Neuron (in vitro differentiated cells): ENCODE results near the gene SYNPO.

Experiments
- H2AFZ ChIP-seq: one replicate; pipeline ENCODE4 v1.6.1; 2013; ENCODE audit warnings: low read depth, mild to moderate bottlenecking, inconsistent platforms, low read length, moderate library complexity
- H3K27me3 ChIP-seq: one replicate; pipeline ENCODE4 v1.6.1; 2013; ENCODE audit warnings: low read length; ENCODE audit not compliant: insufficient read depth
- H3K36me3 ChIP-seq: one replicate; pipeline ENCODE4 v1.6.1; 2013; ENCODE audit warnings: low read length; ENCODE audit not compliant: insufficient read depth
- H3K4me1 ChIP-seq: one replicate; pipeline ENCODE4 v1.6.1; 2013; ENCODE audit warnings: low read length; ENCODE audit not compliant: insufficient read depth
- H3K4me3 ChIP-seq: 2 replicates; pipeline ENCODE4 v1.5.1; 2013; ENCODE audit warnings: mild to moderate bottlenecking, low read length, moderate library complexity
- H3K9me3 ChIP-seq: one replicate; pipeline ENCODE4 v1.6.1; 2013; ENCODE audit warnings: low read length

The SYNPO gene

GRCh38 chr5:150622157-150622556 is 18.3 kb upstream of the SYNPO start:
- Histone ChIP-seq H3K4me3 (no peak overlapping the region), H3K9me3 (no peaks in the 10 kb centered on the region), H3K36me3 (no peaks in the 10 kb centered on the region), H2AFZ (no peak overlapping the region), H3K4me1 (peaks cover 4% of the 10 kb centered on the region), H3K27me3 (peaks cover 59% of the 10 kb centered on the region)

- Histone ChIP-seq H3K27me3 (peaks cover 63% of the 10 kb centered on the region), H2AFZ (no peak overlapping the region), H3K4me1 (peaks cover 4% of the 10 kb centered on the region), H3K9me3 (no peaks in the 10 kb centered on the region), H3K36me3 (no peaks in the 10 kb centered on the region), H3K4me3 (no peak overlapping the region)
These were observed 17.1 kb upstream of the SYNPO start for GRCh38 chr5:150623152-150623877.

GRCh38 chr5:150623878-150624216 is 16.6 kb upstream of the SYNPO start:
- no peak overlapping the region for H3K4me3 ChIP-seq
- H3K27me3 ChIP-seq, result peaks cover 63% of the 10 kb centered on the region
- no peak overlapping the region for H2AFZ ChIP-seq
- H3K36me3 ChIP-seq, result no peaks in the 10 kb centered on the region
- no peaks in the 10 kb centered on the region for H3K9me3 ChIP-seq
- H3K4me1 ChIP-seq, result peaks cover 4% of the 10 kb centered on the region

DNA sequence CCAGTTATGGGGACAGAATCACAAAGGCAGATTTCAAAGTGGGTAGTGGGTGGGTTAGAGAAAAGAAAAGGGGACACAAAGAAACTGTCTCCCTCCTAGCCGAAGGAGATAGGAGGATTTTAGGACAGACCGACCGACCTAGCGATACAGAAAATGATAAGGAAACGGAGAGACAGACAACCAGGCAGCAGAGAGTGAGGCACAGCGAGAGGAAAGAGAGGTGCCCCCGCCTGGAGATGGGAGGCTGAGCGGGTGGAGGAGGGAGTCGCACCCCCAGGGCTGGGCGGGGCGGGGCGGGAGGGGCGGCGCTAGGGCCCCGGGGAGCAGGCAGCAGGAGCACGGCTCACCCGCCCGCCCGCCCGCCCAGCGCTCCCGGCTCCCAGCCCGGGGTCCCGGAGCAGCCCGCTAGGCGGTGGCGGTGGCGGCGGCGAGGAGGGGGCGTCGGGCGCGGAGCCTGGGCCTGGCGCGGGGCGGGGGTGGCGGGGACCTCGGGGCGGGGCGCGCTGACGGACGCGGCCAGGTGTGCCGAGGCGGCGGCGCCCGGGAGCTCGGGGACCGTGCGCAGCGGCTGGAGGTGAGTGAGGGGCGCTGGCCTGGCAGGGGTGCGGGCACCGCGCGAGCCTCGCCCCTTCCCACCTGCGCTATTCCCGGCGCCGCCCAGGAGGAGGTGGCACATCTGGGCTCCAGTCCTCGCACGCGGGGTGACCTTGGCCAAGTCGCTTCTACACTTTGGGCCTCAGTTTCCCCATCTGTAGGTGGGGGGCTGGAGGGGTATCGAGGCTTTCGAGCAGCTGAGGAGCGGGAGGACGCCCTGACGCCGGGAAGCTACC is 15.9 kb upstream of the SYNPO start:
- peaks cover 4% of the 10 kb centered on the region for H3K4me1 ChIP-seq
- peak overlapping the region; percentile 2 for H3K4me3 ChIP-seq
- peaks cover 59% of the 10 kb centered on the region for H3K27me3 ChIP-seq
- no peaks in the 10 kb centered on the region for H3K36me3 ChIP-seq
- no peaks in the 10 kb centered on the region for H3K9me3 ChIP-seq
- no peak overlapping the region for H2AFZ ChIP-seq

DNA sequence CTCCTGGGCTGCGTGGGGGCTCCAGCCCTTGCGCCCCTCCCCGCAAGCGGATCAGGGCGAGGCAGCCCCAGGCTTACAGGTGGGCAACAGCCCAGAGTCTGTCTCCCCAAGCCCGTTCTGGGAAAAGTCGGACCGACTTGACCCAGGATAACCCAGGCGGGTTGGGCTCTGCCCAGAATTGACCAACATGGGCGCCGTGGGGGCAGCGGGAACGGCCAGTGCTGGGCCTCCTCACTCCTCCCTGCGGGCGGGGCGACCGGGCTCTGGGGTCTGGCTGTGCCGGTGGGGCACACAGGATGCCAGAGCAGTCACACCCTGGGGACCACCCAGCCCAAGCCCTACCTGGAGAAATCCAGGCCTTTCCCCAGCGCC is 15.3 kb upstream of the SYNPO start:
- Histone ChIP-seq H3K27me3 (peaks cover 59% of the 10 kb centered on the region), H3K4me1 (peaks cover 4% of the 10 kb centered on the region), H2AFZ (no peak overlapping the region), H3K9me3 (no peaks in the 10 kb centered on the region), H3K36me3 (no peaks in the 10 kb centered on the region), H3K4me3 (peak overlapping the region; percentile 2)

GRCh38 chr5:150625831-150626746 is 14.4 kb upstream of the SYNPO start:
- peaks cover 4% of the 10 kb centered on the region for H3K4me1 ChIP-seq
- no peak overlapping the region for H3K4me3 ChIP-seq

GRCh38 chr5:150626853-150627276 is 13.6 kb upstream of the SYNPO start:
- no peaks in the 10 kb centered on the region for H3K9me3 ChIP-seq
- no peak overlapping the region for H3K4me3 ChIP-seq
- peaks cover 55% of the 10 kb centered on the region for H3K27me3 ChIP-seq
- no peak overlapping the region for H2AFZ ChIP-seq
- peaks cover 8% of the 10 kb centered on the region for H3K4me1 ChIP-seq
- no peaks in the 10 kb centered on the region for H3K36me3 ChIP-seq

More at GRCh38 chr5:150625831-150626746, 14.4 kb upstream of the SYNPO start:
- Histone ChIP-seq H3K9me3 (no peaks in the 10 kb centered on the region), H3K27me3 (peaks cover 59% of the 10 kb centered on the region), H3K36me3 (no peaks in the 10 kb centered on the region), H2AFZ (no peak overlapping the region)

DNA sequence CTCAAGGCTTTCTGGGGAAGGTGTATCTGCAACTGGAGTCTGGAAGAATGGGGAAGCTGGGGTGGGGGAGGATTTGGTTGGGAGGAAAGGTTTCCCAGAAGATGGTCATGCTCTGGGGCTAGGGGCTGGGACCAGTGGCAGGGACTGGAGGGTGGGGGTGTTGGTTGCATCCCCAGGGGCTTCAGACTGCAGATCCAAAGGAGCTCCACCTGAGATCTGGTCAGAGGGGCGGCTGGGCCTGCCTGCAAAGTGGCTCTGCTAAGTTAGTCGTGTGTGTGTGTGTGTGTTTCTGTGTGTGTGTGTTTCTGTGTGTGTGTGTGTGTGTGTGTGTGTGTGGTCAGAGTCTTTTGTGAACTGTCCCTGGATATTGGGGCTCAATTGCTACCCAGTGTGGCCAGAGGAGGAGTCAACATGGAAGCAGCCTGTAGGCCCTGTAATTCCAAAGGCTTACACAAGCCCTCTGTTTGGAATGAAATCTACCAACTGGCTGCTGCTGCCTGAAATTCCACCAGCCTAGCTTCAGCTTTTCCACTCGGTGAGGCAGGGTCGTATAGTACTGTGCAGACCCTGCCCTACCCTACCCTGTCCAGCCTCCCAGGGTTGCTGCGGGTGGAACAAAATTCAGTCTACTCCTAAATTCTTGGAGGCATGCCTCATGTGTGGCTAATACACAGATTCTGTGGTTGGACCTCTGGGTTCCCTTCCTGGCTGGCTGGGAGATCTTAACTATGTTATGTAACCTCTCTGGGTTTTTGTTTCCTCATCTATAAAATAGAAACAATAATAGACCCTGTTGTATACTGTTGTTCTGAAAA is 12.5 kb upstream of the SYNPO start:
- Histone ChIP-seq H2AFZ (no peak overlapping the region), H3K9me3 (no peaks in the 10 kb centered on the region), H3K36me3 (no peaks in the 10 kb centered on the region), H3K27me3 (peaks cover 49% of the 10 kb centered on the region), H3K4me1 (peaks cover 8% of the 10 kb centered on the region), H3K4me3 (no peak overlapping the region)

GRCh38 chr5:150628936-150629485 is 11.4 kb upstream of the SYNPO start:
- H3K4me1 ChIP-seq, result peaks cover 8% of the 10 kb centered on the region

DNA sequence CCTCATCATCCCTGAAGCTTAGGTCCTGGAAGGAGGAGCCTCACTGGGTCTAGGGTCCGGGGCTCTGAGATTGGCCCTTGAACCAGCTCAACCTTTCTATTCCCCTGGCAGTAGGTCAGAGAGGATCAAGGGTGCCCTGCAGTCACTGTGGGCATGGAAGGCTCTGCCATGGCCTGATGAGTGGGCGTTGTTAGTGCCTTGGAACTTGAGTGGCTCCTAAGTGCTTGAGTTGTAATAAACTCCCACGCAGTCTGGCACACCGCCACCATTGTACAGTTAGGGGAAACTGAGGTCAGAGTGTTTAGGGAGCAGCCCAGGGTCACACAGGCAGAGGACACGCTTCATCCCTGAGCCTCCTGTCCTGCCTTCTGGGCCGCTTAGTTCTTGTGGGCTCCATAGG is 10.4 kb upstream of the SYNPO start:
- peaks cover 36% of the 10 kb centered on the region for H3K27me3 ChIP-seq
- H2AFZ ChIP-seq, result no peak overlapping the region
- H3K4me1 ChIP-seq, result peaks cover 4% of the 10 kb centered on the region
- H3K4me3 ChIP-seq, result no peak overlapping the region
- H3K36me3 ChIP-seq, result no peaks in the 10 kb centered on the region
- no peaks in the 10 kb centered on the region for H3K9me3 ChIP-seq

More at GRCh38 chr5:150628936-150629485, 11.4 kb upstream of the SYNPO start:
- H2AFZ ChIP-seq, result no peak overlapping the region
- peaks cover 40% of the 10 kb centered on the region for H3K27me3 ChIP-seq
- no peak overlapping the region for H3K4me3 ChIP-seq
- H3K9me3 ChIP-seq, result no peaks in the 10 kb centered on the region
- no peaks in the 10 kb centered on the region for H3K36me3 ChIP-seq

- Histone ChIP-seq H3K9me3 (no peaks in the 10 kb centered on the region), H3K27me3 (peaks cover 32% of the 10 kb centered on the region)
These were observed 9.8 kb upstream of the SYNPO start for GRCh38 chr5:150630461-150631325.

More at GRCh38 chr5:150630461-150631325, 9.8 kb upstream of the SYNPO start:
- Histone ChIP-seq H2AFZ (no peak overlapping the region), H3K36me3 (no peaks in the 10 kb centered on the region), H3K4me3 (no peak overlapping the region), H3K4me1 (peaks cover 3% of the 10 kb centered on the region)
